CD4-positive, alpha-beta T cell treated with Interferon gamma for 1 hour (primary cell): ENCODE results near the gene TNS4.
A peak's percentile ranks its signal among the peaks of the same experiment; 100 is the strongest.

Source experiments
- DNase-seq: peaks from one replicate; pipeline ENCODE4 v3.0.0-alpha.2; 2020

The TNS4 gene

DNA sequence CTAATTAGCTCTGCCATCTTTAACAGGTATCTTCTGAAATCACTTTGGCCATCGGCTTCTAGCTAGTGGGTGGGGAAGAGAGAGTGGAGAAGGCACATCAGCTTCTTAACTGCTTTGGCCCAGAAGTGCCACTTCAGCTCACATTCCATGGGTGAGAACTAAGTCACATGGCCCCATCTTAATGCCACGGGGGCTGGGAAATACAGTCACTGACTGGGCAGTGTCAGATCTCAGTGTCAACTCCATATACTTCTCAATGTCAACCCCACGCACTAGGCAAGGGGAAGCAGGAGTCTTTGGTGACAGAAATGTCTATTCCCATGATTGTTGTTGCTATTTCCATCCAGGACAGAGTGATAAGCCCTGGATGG lies 34.5 kb upstream of the TNS4 start:
- DNase-seq, result no peak

DNA sequence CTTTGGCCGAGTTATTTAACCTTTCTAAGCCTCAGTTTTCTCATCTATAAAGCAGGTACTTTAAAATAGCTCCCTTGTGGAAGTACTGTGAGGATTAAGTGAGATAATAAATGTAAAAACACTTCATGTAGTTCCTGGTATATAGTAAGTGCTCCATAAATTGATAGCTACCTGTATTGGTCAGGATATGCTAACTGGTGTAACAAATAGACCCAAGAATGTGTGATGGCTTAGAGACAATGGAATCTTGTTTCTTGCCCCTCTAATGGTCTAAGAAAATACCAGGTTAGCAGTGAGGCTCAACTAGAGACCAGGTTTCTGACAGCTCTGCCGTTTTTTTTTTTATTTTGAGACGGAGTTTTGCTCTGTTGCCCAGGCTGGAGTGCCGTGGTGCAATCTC lies 34.0 kb upstream of the TNS4 start:
- no peak for DNase-seq

DNA sequence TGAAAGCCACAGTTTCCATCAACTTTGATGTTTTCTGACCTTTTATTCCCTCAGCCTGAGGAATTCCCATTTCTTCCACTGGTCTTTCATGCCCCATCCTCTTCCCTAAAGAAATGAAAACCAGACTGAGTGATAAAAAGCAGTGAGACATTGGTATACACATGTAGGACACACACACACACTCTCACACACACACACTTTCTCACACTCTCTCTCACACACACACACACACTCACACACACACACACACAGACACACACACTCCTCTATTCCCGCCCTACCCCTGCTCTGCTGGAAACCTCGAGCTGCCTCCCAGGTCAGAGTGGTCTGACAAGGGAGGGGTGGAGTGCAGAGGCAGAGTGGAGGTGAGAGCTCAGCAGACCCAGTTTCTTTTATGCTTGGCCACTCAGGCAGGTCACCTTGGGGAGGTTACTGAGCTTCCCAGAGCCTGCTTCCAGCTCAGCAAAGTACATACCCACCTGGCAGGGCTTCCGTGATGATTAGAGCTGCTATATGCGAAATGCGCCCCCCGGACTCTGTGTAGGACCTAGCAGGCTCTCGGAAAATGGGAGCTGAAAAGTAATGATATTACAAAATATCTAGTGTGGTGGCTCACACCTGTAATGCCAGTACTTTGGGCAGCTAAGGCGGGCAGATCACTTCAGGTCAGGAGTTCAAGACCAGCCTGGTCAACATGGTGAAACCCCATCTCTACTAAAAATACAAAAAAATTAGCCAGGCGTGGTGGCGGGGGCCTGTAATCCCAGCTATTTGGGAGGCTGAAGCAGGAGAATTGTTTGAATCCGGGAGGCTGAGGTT lies 33.2 kb upstream of the TNS4 start:
- DNase-seq, result no peak

DNA sequence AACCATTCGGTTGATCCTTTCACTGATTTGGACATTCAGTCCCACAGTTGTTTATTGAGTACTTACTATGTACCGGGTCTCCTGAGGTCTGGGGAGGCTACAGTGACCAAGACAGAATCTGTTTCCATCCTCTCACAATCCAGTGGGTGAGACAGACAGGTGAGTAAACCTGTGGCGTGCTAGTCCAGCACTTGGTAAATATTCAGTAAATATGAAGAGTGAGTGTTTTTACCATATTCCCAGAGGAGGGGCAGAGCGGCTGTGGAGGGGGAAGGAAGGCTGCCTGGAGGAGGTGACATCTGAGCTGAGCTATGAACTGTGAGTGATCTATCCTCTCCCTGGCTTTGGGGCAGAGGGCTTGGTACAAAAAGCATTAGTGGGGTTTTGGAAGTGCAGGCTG lies 32.5 kb upstream of the TNS4 start:
- DNase-seq, result no peak

DNA sequence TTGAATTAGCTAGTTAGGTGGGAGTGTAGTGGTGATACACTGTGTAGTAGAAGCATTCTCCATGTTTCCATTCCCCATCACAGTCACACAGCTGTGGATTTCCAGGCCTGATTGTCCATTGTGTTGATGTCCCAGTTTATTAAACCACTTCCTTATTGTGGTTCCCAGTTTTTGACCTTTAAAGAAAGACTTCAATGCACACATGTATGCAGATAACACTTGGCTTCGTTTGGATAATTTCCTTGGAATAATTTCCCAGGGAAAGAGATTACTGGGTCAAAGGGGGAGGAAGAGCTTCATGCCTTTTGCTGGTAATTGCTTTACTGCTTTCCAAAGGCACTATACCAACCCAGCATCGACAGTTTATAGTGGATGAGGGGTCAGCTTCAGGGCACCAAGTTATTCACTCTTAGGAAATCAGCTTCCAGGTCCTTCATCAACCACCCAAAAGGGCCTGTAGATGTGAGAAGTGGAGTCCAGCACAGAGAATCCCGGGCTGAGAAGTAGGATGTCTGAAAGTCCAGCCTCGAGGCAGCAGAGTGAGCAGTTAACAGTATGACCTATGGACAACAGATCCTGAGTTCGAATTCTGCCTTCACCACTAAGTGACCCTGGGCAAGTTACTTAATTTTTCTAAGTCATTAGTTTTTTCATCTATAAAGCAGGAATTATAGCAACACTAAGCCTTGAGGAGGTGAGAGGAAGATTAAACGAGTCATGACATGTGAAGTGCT lies 31.3 kb upstream of the TNS4 start:
- DNase-seq, result no peak

DNA sequence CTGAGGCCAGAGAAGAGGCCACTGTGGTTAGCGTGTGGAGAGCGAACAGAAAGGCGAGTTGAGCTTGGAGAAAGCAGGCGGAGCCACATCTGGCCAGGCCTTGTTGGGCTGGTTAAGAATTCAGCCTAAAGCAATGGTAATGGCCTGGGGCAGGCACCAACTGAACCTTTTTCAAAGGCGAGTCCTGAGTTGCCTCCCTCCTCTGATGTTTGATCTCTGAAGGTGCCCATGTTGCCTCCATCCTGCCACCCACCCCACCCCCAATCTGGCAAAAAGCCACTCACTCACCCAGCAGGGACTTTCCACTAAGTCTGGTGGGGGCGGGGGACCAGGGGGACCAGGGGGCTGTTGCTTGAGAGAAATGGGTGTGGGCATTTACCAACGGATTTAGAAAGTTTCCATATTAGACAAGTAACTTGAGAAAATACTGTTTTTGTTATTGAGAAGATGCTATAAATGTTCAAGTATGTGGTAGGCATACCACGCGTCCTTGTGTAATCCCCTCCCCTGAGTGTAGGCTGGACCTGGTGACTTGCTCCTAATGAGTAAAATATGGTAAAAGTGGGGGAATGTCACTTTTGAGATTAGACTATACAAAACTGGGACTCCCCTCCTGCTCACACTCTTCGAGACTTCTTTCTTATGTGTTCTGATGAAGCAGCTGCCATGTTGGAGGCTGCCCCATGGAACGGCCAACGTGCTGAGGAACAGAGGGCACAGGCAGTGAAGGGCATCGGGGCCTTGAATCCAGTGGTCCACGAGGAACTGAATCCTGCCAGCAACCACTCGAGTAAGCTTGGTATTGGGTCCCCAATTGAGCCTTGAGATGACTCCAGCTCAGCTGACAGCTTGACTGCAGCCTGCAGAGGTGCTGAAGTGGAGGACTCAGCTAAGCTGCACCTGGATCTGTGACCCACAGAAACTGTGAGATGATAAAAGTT lies 29.9 kb upstream of the TNS4 start:
- peak; percentile 78 for DNase-seq

DNA sequence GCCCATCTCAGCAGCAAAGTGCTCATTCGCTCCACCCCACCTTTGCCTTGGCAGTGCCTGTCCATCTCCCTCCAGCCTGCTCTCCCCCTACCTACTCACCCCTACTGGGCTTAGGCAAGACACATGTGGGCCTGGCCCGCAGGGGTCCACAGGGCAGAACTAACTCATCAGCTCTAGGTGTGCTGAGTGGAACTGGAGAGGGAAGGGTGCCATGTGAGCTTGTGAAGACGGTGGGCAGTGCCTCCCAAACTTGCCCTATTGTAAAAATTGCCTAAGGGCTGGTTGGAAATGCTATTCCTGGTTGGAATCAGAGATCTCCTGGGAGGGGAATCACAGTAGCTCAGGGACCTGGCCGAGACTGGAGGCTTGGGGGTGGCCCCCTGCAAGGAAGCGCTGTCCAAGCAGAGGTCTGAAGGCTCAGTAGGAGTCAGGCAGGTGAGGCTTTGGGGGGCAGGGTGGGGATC lies 29.1 kb upstream of the TNS4 start:
- no peak for DNase-seq

DNA sequence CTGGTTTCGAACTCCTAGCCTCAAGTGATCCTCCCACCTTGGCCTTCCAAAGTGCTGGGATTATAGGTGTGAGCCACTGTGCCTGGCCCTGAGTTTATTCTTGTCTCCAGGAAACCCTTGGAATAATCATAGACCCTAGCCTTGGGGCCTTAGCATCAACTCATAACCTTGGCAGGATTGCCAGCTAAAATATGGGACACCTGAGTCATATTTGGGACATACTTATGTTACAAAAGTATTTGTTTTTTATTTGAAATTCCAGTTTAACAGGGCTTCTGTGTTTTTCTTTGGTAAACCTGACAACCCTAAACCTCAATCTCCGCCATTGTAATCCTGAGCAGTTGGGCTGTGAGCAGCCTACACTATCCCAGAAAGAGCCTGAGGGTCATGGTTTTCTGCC lies 28.6 kb upstream of the TNS4 start:
- DNase-seq, result no peak

DNA sequence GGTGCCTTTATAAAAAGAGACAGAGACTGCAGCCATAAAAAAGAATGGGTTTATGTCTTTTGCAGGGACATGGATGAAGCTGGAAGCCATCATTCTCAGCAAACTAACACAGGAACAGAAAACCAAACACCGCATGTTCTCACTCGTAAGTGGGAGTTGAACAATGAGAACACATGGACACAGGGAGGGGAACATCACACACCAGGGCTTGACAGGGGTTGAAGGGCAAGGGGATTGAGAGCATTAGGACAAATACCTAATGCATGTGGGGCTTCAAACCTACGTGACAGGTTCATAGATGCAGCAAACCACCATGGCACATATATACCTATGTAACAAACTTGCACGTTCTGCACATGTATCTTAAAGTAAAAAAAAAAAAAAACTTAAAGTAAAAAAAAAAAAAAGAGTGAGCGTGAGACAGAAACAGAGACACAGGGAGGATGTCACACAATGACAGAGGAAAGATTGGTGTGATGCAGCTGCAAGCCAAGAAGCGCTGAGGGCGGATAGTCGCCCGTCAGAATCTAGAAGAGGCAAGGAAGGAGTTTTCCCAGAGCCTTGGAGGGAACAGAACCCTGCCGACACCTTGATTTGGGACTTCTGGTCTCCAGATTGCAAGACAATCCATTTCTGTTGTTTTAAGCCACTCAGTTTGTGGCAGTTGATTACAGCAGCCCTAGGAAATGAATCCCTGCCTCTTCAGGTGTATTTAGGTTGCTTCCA lies 27.4 kb upstream of the TNS4 start:
- no peak for DNase-seq

DNA sequence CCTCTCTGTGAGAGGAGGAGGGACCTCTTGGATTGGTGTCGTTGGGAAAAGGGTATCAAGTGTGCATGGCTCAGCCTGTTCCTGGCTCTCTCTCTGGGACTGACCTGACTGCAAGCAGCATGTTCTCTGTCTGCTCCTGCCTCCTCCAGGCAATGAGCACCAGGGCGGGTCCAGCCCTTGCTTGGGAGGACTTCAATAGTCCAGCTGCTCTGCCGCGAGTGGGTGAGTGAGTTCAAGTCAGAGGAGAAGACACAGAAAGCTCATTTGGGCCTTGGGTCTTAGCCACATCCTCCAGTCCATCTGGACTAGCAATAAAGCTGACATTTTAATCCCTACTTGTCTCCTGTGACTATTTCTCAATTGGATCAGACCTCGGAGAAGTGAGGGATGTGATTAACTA lies 25.2 kb upstream of the TNS4 start:
- DNase-seq, result no peak

DNA sequence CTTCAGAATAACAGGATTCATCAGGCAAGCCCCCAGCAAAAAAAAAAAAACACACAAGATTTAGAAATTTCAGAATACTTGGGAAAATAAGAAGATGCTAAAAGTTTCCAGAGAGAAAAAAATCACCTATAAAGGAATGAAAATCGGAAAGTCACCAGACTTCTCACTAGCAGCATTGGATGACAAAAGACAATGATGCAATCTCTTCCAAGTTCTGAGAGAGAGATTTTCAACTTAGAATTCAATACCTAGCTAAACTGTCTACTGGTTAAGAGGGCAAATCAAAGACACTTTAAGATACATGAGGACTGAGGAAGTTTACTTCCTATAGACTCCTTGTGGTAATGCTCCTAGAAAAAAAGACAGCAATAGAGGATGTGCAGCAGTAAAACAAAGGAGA lies 23.9 kb upstream of the TNS4 start:
- DNase-seq, result no peak

DNA sequence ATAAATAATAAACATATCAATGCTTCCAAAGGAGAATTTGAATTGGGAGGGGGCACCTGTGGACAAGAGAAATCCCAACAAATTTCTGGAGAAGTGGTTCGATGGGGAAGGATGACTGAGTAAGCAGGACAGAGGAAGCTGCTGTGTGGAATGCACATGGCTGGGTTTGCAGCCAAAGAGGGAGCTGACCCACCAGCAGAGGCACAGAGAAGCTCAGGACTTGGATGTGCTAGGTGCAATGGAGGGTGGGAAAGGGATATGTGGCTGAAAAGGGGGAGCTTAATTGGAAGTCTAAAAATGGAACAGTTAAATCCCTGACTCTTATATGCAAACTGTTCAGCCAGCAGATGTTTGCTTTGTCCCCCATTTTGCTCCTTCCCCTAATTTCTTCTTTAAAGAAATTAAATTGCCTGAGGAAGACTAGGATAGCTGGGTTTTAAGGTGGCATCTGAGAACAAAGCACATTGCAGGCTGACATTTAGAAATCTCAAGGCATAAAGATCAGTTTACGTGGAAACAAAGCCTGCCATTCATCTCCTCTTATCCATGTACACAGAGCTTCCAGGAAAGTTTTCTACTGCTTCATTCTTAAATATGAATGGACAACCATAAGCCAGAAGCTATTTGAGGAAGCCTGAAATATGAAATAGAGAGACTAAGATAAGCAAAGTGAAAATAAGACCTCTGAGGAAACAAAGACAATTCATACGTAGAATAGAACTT lies 23.0 kb upstream of the TNS4 start:
- no peak for DNase-seq

DNA sequence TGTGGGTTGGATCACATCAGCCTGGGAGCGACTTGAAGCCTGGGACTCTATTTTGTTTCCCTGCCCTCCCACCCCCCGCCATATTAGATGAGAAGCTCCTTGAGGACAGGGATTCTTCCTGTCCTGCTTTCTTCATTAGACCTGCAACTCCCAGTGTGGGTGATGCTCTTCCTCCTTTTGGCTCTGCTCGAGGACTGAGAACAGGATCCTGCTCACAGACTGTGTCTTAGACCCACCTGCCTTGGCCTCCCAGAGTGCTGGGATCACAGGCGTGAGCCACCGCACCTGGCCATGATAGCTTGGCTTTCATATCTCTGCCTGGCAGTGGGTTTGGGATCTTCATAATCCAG lies 21.5 kb upstream of the TNS4 start:
- DNase-seq, result no peak

DNA sequence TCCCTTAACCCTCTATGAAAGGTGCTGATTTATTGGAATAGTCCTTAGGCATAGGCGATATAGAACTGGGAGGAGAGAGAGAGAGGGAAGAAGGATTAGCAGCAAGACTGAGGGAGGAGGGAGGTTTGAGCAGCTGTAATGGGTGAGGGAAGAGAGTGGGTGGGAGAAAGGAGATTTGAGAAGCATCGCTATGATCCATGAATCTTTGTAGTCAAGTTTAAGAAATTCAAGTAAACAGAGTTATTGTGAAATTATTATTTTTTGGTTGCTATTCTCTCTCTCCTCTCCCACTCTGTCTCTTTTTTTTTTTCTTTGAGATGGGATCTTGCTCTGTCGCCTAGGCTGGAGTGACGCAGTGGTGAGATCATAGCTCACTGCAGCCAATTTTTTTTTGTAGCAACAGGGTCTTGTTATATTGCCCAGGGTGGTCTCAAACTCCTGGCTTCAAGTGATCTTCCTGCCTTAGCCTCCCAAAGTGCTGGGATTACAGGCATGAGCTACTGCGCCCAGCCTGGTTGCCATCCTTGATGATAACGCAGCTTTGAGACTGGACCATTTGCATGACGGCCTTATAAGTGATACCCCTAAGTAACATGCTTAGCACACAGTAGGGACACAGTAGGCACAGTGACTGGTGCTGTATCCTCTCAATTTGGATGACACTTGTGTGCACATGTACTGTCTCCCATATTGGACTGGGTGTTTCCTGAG lies 21.0 kb upstream of the TNS4 start:
- DNase-seq, result no peak

DNA sequence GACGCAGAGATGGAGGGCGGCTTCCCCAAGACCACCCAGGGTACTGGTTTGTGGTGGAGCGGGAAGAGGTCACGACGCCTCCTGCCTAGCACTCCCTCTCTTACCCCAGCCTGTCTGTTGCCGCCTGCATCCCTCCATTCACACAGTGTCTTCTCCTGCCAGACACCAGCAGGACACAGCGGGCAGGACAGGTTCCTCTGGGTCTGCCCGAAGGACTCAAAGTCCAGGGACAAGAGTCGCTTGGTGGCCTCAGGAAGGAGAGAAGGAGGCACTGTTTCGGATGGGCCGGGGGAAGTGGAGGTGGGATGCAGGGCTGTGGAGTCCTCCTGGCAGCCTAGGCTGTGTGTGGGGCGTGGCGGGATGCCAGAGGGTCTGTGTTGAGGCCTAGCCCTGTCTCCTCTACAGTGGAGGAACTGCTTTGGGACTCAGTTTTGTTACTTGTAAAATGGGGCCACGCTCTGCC lies 19.6 kb upstream of the TNS4 start:
- DNase-seq, result no peak

DNA sequence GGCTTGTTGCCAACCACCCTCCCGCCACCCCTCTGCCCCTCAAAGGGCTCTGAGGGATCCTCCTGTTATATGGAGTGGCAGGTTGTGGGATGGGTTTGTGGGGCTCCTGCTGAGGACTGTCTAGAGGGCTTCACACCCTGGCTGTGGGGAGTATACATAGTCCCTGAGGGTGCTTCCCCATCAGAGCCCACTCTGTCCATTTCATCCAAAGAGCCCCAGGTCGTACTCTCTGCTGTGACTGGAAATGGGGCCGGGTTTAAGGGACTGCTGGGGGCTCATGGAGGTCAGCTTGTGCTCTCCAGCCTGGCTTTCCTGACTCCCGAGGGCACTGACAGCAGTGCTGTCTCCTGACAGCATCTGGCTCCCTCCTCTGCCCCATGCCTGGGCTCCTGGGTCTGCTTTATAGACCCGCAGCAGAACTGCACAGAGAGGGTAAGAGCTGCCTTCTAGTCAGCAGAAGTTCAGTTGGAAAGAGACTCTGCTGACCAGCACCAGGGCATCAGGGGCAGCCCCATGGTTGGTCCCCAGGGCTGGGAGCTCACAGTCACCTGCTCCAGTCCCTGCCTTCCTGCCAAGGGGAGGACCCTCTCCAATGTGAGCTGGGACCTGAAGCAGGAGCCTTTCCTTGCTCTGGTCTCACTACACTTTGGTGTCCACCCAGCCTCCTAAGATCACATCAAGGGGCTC lies 17.8 kb upstream of the TNS4 start:
- no peak for DNase-seq

DNA sequence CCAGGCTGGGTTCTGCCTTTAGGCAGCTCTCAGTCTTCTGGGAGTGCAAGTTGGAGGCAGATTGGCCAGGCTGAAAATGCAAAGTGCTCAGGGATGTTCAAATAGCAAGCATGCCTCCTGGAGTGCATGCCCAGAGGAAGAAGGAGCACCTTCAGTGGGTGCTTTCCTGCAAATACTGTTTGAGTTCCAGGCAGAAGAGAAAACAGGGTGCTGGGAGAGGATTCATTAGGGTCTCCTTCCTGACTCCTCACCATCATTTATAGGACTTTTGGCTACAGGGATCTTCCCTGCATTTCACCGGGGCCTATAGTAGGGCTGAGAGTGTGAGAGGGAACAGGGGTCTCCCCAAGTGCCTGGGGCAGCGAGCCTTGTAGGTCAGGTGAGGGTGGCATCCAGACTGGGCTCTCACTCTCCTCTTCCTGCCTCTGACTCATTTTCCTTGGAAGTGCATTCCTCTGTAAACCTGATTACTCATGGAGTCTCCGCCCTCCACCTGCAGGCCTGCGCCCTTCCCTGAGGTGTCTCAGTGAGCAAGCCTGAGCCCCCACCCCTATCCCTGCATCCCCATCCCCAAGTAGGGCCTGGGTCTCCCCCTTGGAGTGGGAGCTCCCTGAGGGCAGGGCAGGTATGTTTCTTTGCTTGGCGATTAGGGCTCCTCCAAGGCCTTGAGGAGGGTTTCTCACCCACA lies 17.1 kb upstream of the TNS4 start:
- DNase-seq, result no peak

DNA sequence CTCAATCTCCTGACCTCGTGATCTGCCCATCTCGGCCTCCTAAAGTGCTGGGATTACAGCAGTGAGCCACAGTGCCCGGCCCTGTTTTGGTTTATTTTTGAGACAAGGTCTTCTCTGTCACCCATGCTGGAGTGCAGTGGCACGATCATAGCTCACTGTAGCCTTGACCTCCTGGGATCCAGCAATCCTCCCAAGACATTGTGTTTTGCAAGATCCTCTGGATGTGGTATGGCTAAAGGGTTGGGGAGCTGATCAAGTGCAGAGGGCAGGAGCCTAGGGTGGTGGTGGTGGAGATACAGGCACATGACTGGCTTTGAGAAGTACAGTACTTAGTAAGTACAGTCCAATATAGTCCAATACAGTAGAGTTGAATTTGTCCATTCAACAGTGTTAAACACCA lies 16.6 kb upstream of the TNS4 start:
- no peak for DNase-seq

DNA sequence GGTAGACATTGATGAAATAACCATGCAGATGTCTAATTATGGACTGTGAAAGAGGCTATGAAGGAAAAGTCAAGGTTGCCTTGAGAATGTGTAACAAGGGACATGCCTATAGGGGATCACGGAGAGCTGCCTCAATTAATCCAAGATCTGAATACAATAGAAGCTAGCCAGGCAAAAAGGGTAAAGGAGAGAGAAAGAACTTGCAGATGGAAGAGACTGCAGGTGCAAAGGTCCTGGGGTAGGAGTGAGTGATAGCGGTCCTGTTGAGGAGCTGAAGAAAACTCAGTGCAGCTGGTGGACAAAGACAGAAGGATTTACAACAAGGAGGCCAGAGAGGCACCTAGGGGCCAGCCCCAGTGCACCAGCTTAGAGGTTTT lies 15.9 kb upstream of the TNS4 start:
- DNase-seq, result no peak
